MM.1S (cell line): ENCODE data around the gene PTCH2.

Experiments
- DNase-seq: peaks from one replicate; pipeline ENCODE4 v3.0.0-alpha.2; 2015
- H2AFZ ChIP-seq: fragments of 300-600 bp; sonication (generic); 2 replicates; pipeline ENCODE4 v1.6.0; 2016; ENCODE audit warnings: antibody characterized with exemption, low read length
- H3F3A ChIP-seq: fragments of 300-600 bp; sonication (generic); 2 replicates; pipeline ENCODE4 v1.6.1; 2016; ENCODE audit warnings: mild to moderate bottlenecking, antibody characterized with exemption, low read length, moderate library complexity, mixed read lengths; ENCODE audit not compliant: insufficient read depth
- H3K27ac ChIP-seq: fragments of 300-600 bp; sonication (generic); 2 replicates; pipeline ENCODE4 v1.5.1; 2016; ENCODE audit warnings: mild to moderate bottlenecking, low read length
- H3K27me3 ChIP-seq: fragments of 300-600 bp; sonication (generic); replicated peaks from 2 replicates; pipeline ENCODE4 v1.6.0; 2016; ENCODE audit warnings: low read length; ENCODE audit not compliant: insufficient read depth
- H3K36me3 ChIP-seq: fragments of 300-600 bp; sonication (generic); replicated peaks from 2 replicates; pipeline ENCODE4 v1.6.1; 2016; ENCODE audit warnings: mild to moderate bottlenecking, low read length, mixed read lengths; ENCODE audit not compliant: insufficient read depth
- H3K4me1 ChIP-seq: fragments of 300-600 bp; sonication (generic); 2 replicates; pipeline ENCODE4 v1.6.1; 2016; ENCODE audit warnings: low read length, mixed read lengths
- H3K4me2 ChIP-seq: fragments of 300-600 bp; sonication (generic); 2 replicates; pipeline ENCODE4 v1.6.0; 2016; ENCODE audit warnings: low read depth, low read length
- H3K4me3 ChIP-seq: fragments of 300-600 bp; sonication (generic); 2 replicates; pipeline ENCODE4 v1.5.1; 2016; ENCODE audit warnings: low read length, mixed read lengths
- H3K79me2 ChIP-seq: fragments of 300-600 bp; sonication (generic); 2 replicates; pipeline ENCODE4 v1.6.1; 2016; ENCODE audit warnings: mixed run types, low read length, mixed read lengths
- H3K9ac ChIP-seq: fragments of 300-600 bp; sonication (generic); 2 replicates; pipeline ENCODE4 v1.6.1; 2016; ENCODE audit warnings: low read length, mixed read lengths
- H3K9me2 ChIP-seq: fragments of 300-600 bp; sonication (generic); replicated peaks from 2 replicates; pipeline ENCODE4 v1.6.1; 2016; ENCODE audit warnings: mild to moderate bottlenecking, low read length, mixed read lengths; ENCODE audit not compliant: insufficient read depth
- H3K9me3 ChIP-seq: fragments of 300-600 bp; sonication (generic); replicated peaks from 2 replicates; pipeline ENCODE4 v1.6.1; 2016; ENCODE audit warnings: mild to moderate bottlenecking, low read length, mixed read lengths; ENCODE audit not compliant: insufficient read depth
- H4K20me1 ChIP-seq: fragments of 300-600 bp; sonication (generic); 2 replicates; pipeline ENCODE4 v1.6.1; 2016; ENCODE audit warnings: mild to moderate bottlenecking, low read length, moderate library complexity, mixed read lengths; ENCODE audit not compliant: insufficient read depth
- CTCF ChIP-seq: fragments of 300-600 bp; sonication (generic); IDR thresholded peaks from 2 replicates; pipeline ENCODE4 v1.5.1; 2016; ENCODE audit warnings: antibody characterized with exemption, low read length, mixed read lengths
- EZH2 ChIP-seq: fragments of 300-600 bp; sonication (generic); optimal IDR thresholded peaks from 2 replicates; pipeline ENCODE3; 2017; ENCODE audit warnings: low read depth, mild to moderate bottlenecking, antibody characterized with exemption, low read length, mixed read lengths
- EZH2phosphoT487 ChIP-seq: fragments of 300-600 bp; sonication (generic); IDR thresholded peaks from 2 replicates; pipeline ENCODE4 v1.6.1; 2018; ENCODE audit warnings: antibody characterized with exemption, low read length

Gene PTCH2

GRCh38 chr1:44855742-44856141 is 12.7 kb upstream of the PTCH2 start:
- no peaks in the 10 kb centered on the region for H3K36me3 ChIP-seq
- TF ChIP-seq EZH2 (no peak), EZH2phosphoT487 (no peak), CTCF (no peak)
- no peak overlapping the region for H3K4me3 ChIP-seq

GRCh38 chr1:44854970-44855369 is 11.9 kb upstream of the PTCH2 start:
- H3K27ac ChIP-seq: no peak overlapping the region
- H4K20me1 ChIP-seq: no peaks in the 10 kb centered on the region
- H3K4me3 ChIP-seq: no peak overlapping the region
- H3K9me2 ChIP-seq: no peaks in the 10 kb centered on the region
- H3K4me2 ChIP-seq: no peak overlapping the region
- no peaks in the 10 kb centered on the region for H3K36me3 ChIP-seq
- H2AFZ ChIP-seq: no peak overlapping the region
- no peaks in the 10 kb centered on the region for H3K9me3 ChIP-seq
- no peaks in the 10 kb centered on the region for H3K27me3 ChIP-seq
- TF ChIP-seq EZH2: no peak
- TF ChIP-seq CTCF: no peak
- TF ChIP-seq EZH2phosphoT487: no peak
- H3K4me1 ChIP-seq: no peaks in the 10 kb centered on the region
- H3K79me2 ChIP-seq: no peaks in the 10 kb centered on the region
- no peak for DNase-seq
- H3F3A ChIP-seq: no peaks in the 10 kb centered on the region
- H3K9ac ChIP-seq: no peak overlapping the region

More at GRCh38 chr1:44855742-44856141, 12.7 kb upstream of the PTCH2 start:
- Histone ChIP-seq H3F3A (no peaks in the 10 kb centered on the region), H3K4me1 (no peaks in the 10 kb centered on the region), H3K79me2 (no peaks in the 10 kb centered on the region), H3K9me2 (no peaks in the 10 kb centered on the region), H3K4me2 (no peak overlapping the region), H3K9ac (no peak overlapping the region), H3K27me3 (no peaks in the 10 kb centered on the region), H3K9me3 (no peaks in the 10 kb centered on the region), H2AFZ (no peak overlapping the region), H4K20me1 (no peaks in the 10 kb centered on the region), H3K27ac (no peak overlapping the region)
- no peak for DNase-seq

GRCh38 chr1:44853201-44853600 is 10.1 kb upstream of the PTCH2 start:
- Histone ChIP-seq H3F3A (no peaks in the 10 kb centered on the region), H2AFZ (no peak overlapping the region), H3K27me3 (no peaks in the 10 kb centered on the region), H3K27ac (no peak overlapping the region), H3K4me1 (no peaks in the 10 kb centered on the region), H4K20me1 (no peaks in the 10 kb centered on the region), H3K9me2 (no peaks in the 10 kb centered on the region), H3K9me3 (no peaks in the 10 kb centered on the region), H3K79me2 (no peaks in the 10 kb centered on the region), H3K9ac (no peak overlapping the region), H3K36me3 (no peaks in the 10 kb centered on the region), H3K4me3 (no peak overlapping the region), H3K4me2 (no peak overlapping the region)
- DNase-seq: no peak
- TF ChIP-seq EZH2 (no peak), CTCF (no peak), EZH2phosphoT487 (no peak)
